ENCODE data around the gene FAM222B. TPM values are rescaled to one million over a fixed set of nuclear protein-coding genes. Genes with fewer than 3 reads are reported as not detected.

Gene FAM222B
- total RNA-seq, 1 experiment from 2014 or later = 37.7 TPM

DNA sequence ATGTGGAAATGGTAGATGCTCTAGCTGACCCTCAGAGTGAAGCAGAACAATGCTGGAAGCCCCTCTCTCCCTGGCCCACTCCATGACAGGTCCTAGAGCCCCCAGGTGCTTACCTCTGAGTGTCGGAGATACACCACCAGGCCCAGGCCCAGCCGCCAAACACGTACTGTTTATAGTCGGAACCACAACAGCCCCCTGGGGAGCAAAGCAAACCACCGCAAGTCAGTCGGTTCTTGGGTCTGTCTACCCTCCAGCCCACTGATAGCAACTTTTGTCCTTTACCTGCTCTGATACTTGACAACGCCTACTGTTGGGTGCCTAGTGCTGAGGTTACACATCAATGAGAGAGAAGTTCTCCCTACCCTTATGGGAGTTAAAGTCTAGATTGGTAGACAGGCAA lies 46.2 kb upstream of the FAM222B start:
- Mint-ChIP-seq H3K4me3 (ENCODE audit: low read depth, unreplicated experiment) (no peak overlapping the region), H3K9me3 (ENCODE audit: low read depth, unreplicated experiment) (no peaks in the 10 kb centered on the region), H3K36me3 (ENCODE audit: insufficient read depth, unreplicated experiment) (peaks cover 11% of the 10 kb centered on the region), H3K27me3 (ENCODE audit: unreplicated experiment) (no peaks in the 10 kb centered on the region), H3K27ac (ENCODE audit: unreplicated experiment) (no peak overlapping the region), H3K4me1 (ENCODE audit: low read depth, unreplicated experiment) (peaks cover 13% of the 10 kb centered on the region)
- no TSS peak for BruUV-seq (replicated peaks)
- TF ChIP-seq, protein P1, sequence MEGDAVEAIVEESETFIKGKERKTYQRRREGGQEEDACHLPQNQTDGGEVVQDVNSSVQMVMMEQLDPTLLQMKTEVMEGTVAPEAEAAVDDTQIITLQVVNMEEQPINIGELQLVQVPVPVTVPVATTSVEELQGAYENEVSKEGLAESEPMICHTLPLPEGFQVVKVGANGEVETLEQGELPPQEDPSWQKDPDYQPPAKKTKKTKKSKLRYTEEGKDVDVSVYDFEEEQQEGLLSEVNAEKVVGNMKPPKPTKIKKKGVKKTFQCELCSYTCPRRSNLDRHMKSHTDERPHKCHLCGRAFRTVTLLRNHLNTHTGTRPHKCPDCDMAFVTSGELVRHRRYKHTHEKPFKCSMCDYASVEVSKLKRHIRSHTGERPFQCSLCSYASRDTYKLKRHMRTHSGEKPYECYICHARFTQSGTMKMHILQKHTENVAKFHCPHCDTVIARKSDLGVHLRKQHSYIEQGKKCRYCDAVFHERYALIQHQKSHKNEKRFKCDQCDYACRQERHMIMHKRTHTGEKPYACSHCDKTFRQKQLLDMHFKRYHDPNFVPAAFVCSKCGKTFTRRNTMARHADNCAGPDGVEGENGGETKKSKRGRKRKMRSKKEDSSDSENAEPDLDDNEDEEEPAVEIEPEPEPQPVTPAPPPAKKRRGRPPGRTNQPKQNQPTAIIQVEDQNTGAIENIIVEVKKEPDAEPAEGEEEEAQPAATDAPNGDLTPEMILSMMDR (IDR thresholded peaks at IDR 0.05; ENCODE audit: unreplicated experiment) = no peak
- no peak for DNase-seq
- intact Hi-C loops (cut with micrococcal nuclease; ENCODE audit: unreplicated experiment) = no loop called here
- CTCF ChIA-PET = no interaction called here

DNA sequence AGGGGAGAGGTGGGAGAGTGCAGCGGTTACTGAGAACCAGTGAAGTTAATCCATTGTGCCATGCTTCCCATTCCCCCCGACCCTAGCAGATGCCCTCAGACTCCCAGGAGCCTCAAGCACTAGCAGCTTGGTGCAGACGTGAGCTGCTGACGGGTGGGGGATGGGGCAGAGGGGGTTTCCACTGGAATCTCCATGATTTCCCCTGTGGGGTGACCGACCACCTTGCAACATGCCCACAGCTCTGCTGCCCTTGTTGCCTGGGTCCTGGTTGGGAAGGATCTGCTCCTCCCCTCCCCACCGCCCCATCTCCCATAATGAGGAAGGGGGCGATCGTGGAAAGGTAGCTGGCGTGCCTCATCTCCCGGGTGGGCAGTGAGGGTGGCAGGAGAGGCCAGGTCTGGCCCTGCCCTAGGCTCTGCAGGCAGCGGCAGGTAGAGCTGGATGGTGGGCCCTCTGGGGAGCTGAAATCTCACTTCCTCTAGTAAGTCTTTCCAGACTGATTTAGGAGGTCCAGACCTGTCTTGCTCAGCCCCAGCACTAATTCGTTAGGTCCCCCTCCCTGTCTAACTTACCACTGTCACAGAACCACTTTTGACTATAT lies 45.4 kb upstream of the FAM222B start:
- intact Hi-C loops (cut with micrococcal nuclease; ENCODE audit: unreplicated experiment) = no loop called here
- no peak overlapping the region for H3K27ac Mint-ChIP-seq (ENCODE audit: unreplicated experiment)
- no peaks in the 10 kb centered on the region for H3K9me3 Mint-ChIP-seq (ENCODE audit: low read depth, unreplicated experiment)
- DNase-seq = no peak
- BruUV-seq (replicated peaks) = no TSS peak
- H3K4me1 Mint-ChIP-seq (ENCODE audit: low read depth, unreplicated experiment) = peaks cover 4% of the 10 kb centered on the region
- peaks cover 11% of the 10 kb centered on the region for H3K36me3 Mint-ChIP-seq (ENCODE audit: insufficient read depth, unreplicated experiment)
- H3K27me3 Mint-ChIP-seq (ENCODE audit: unreplicated experiment) = no peaks in the 10 kb centered on the region
- H3K4me3 Mint-ChIP-seq (ENCODE audit: low read depth, unreplicated experiment) = no peak overlapping the region
- CTCF ChIA-PET = no interaction called here
- TF ChIP-seq, protein P1 (IDR thresholded peaks at IDR 0.05; ENCODE audit: unreplicated experiment) = no peak

DNA sequence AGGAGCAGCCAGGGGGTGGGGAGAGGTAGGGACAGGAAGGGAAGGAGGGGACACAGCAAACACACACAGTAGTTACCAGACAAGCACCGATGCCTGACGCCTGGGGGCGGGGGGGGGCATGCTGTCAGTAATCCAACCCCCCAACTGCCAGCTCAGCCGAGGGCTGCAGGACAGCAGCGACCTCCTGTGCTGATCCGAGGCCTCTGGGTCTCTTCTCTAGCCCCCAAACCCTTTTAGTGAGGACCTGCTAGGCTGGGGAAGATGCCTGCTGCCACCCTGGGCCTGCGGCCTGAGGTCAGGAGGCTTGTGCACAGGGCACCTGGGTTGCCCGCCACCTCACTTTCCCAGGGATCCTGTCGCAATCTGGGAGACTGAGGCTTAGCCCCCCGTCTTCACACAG lies 43.4 kb upstream of the FAM222B start:
- Mint-ChIP-seq H3K27ac (ENCODE audit: unreplicated experiment) (no peak overlapping the region), H3K27me3 (ENCODE audit: unreplicated experiment) (no peaks in the 10 kb centered on the region), H3K4me1 (ENCODE audit: low read depth, unreplicated experiment) (no peaks in the 10 kb centered on the region), H3K9me3 (ENCODE audit: low read depth, unreplicated experiment) (no peaks in the 10 kb centered on the region), H3K36me3 (ENCODE audit: insufficient read depth, unreplicated experiment) (peaks cover 13% of the 10 kb centered on the region), H3K4me3 (ENCODE audit: low read depth, unreplicated experiment) (no peak overlapping the region)
- no peak for DNase-seq
- TF ChIP-seq, protein P1 (IDR thresholded peaks at IDR 0.05; ENCODE audit: unreplicated experiment) = no peak
- BruUV-seq (replicated peaks) = no TSS peak
- intact Hi-C loops (cut with micrococcal nuclease; ENCODE audit: unreplicated experiment) = no loop called here
- CTCF ChIA-PET = interaction anchor here (0.8 kb wide), 1 partner anchor 16 kb away, joined by 8 read pairs; no protein-coding TSS in a partner anchor

DNA sequence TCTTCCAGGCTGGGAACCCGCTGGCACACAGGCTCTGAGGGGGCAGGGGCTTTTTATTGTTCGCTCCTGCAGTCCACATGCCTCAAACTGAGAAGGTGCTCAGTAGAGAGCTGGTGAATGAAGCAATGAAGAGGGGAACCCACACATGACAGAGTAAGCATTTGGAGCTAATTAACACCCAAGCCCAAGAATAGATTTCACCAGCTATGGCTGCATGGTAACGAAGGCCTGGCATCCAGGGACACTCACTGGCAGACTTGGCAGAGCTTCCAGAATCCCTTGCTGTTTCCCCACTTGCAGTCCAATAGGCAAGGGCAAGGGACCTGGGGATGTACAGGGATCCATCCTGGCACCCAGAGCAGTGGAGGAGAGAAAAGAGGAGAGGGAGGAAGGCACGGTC lies 42.8 kb upstream of the FAM222B start:
- intact Hi-C loops (cut with micrococcal nuclease; ENCODE audit: unreplicated experiment) = no loop called here
- Mint-ChIP-seq H3K27ac (ENCODE audit: unreplicated experiment) (no peak overlapping the region), H3K4me3 (ENCODE audit: low read depth, unreplicated experiment) (no peak overlapping the region), H3K27me3 (ENCODE audit: unreplicated experiment) (no peaks in the 10 kb centered on the region), H3K36me3 (ENCODE audit: insufficient read depth, unreplicated experiment) (peaks cover 8% of the 10 kb centered on the region), H3K9me3 (ENCODE audit: low read depth, unreplicated experiment) (no peaks in the 10 kb centered on the region), H3K4me1 (ENCODE audit: low read depth, unreplicated experiment) (no peaks in the 10 kb centered on the region)
- no peak for DNase-seq
- CTCF ChIA-PET = no interaction called here
- TF ChIP-seq, protein P1 (IDR thresholded peaks at IDR 0.05; ENCODE audit: unreplicated experiment) = no peak
- no TSS peak for BruUV-seq (replicated peaks)

Data from Calu3 (cell line).